Calu3 (cell line): ENCODE results near the gene GDPD1. TPM values are rescaled to one million over a fixed set of nuclear protein-coding genes. Genes with fewer than 3 reads are reported as not detected.

Experiments
- BruUV-seq: library from RNA; stranded (reverse); fragments of 400-500 nt; replicated peaks from 2 replicates; lab custom pipeline; 2021; lab: Mats Ljungman, UMichigan
- CTCF ChIA-PET: fragments of 300-600 bp; sonication (Branson Sonifier 250); formaldehyde crosslinking; loops from one replicate; lab custom pipeline; 2022; ENCODE audit warnings: antibody characterized with exemption; lab: Charles Lee
- DNase-seq: peaks from one replicate; pipeline ENCODE4 v3.0.0; 2022
- H3K27ac Mint-ChIP-seq: one replicate; pipeline ENCODE4 v1.8.0; 2022; ENCODE audit warnings: mixed read lengths; ENCODE audit not compliant: unreplicated experiment
- H3K27me3 Mint-ChIP-seq: one replicate; pipeline ENCODE4 v1.8.0; 2022; ENCODE audit warnings: mixed read lengths; ENCODE audit not compliant: unreplicated experiment
- H3K36me3 Mint-ChIP-seq: one replicate; pipeline ENCODE4 v1.8.0; 2022; ENCODE audit warnings: mild to moderate bottlenecking, moderate library complexity, mixed read lengths; ENCODE audit not compliant: insufficient read depth, unreplicated experiment
- H3K4me1 Mint-ChIP-seq: one replicate; pipeline ENCODE4 v1.8.0; 2022; ENCODE audit warnings: mild to moderate bottlenecking, low read depth, mixed read lengths; ENCODE audit not compliant: unreplicated experiment
- H3K4me3 Mint-ChIP-seq: one replicate; pipeline ENCODE4 v1.8.0; 2022; ENCODE audit warnings: mild to moderate bottlenecking, low read depth, moderate library complexity, mixed read lengths; ENCODE audit not compliant: unreplicated experiment
- H3K9me3 Mint-ChIP-seq: one replicate; pipeline ENCODE4 v1.8.0; 2022; ENCODE audit warnings: low read depth, mixed read lengths; ENCODE audit not compliant: unreplicated experiment
- intact Hi-C: fragments of 100-400 bp; cut with micrococcal nuclease; formaldehyde crosslinking; loops from one replicate; pipeline ENCODE4 v1.10.0; 2022; ENCODE audit not compliant: unreplicated experiment
- total RNA-seq: library from RNA; stranded (reverse); gene quantifications from 2 replicates; pipeline ENCODE4 v1.2.3, GENCODE V29; 2022
- TF ChIP-seq, protein P1 (sequence below): fragments of 200-600 bp; IDR thresholded peaks from one replicate; pipeline ENCODE4 v1.8.0; 2022; ENCODE audit warnings: antibody characterized with exemption; ENCODE audit not compliant: unreplicated experiment

The GDPD1 gene
- total RNA-seq, 1 experiment from 2014 or later, result 2.6 TPM

GRCh38 chr17:59278406-59278805 lies 58.1 kb downstream of the GDPD1 start:
- Mint-ChIP-seq H3K36me3 (no peaks in the 10 kb centered on the region), H3K27ac (no peak overlapping the region)
- CTCF ChIA-PET, result no interaction called here

GRCh38 chr17:59284317-59284716 lies 64.0 kb downstream of the GDPD1 start:
- Mint-ChIP-seq H3K9me3 (no peaks in the 10 kb centered on the region), H3K4me3 (no peak overlapping the region), H3K27me3 (no peaks in the 10 kb centered on the region)

More at GRCh38 chr17:59278406-59278805, 58.1 kb downstream of the GDPD1 start:
- intact Hi-C loops, result no loop called here
- no peaks in the 10 kb centered on the region for H3K9me3 Mint-ChIP-seq
- TF ChIP-seq, protein P1, sequence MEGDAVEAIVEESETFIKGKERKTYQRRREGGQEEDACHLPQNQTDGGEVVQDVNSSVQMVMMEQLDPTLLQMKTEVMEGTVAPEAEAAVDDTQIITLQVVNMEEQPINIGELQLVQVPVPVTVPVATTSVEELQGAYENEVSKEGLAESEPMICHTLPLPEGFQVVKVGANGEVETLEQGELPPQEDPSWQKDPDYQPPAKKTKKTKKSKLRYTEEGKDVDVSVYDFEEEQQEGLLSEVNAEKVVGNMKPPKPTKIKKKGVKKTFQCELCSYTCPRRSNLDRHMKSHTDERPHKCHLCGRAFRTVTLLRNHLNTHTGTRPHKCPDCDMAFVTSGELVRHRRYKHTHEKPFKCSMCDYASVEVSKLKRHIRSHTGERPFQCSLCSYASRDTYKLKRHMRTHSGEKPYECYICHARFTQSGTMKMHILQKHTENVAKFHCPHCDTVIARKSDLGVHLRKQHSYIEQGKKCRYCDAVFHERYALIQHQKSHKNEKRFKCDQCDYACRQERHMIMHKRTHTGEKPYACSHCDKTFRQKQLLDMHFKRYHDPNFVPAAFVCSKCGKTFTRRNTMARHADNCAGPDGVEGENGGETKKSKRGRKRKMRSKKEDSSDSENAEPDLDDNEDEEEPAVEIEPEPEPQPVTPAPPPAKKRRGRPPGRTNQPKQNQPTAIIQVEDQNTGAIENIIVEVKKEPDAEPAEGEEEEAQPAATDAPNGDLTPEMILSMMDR, result no peak
- no peak for DNase-seq
- H3K27me3 Mint-ChIP-seq, result no peaks in the 10 kb centered on the region
- no peak overlapping the region for H3K4me3 Mint-ChIP-seq
- no TSS peak for BruUV-seq
- H3K4me1 Mint-ChIP-seq, result no peaks in the 10 kb centered on the region

DNA sequence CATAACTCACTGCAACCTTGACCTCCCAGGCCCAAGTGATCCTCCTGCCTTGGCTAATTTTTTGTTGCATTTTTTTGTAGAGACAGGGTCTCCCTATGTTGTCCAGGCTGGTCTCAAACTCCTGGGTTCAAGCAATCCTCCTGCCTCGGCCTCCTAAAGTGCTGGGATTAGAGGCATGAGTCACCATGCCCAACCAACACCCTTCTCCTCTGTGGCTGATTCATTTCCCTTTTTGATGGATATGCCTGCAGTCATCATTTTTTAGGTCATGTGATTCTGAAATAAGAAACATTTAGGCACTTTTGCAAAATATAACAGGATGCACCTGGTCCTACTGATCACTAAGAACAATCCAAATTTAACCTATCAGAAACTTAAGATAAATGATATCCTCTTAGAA lies 67.1 kb downstream of the GDPD1 start:
- Mint-ChIP-seq H3K27me3 (no peaks in the 10 kb centered on the region), H3K27ac (no peak overlapping the region), H3K4me1 (peaks cover 10% of the 10 kb centered on the region), H3K9me3 (no peaks in the 10 kb centered on the region), H3K36me3 (no peaks in the 10 kb centered on the region), H3K4me3 (no peak overlapping the region)
- CTCF ChIA-PET, result no interaction called here
- BruUV-seq, result no TSS peak
- intact Hi-C loops, result no loop called here
- DNase-seq, result no peak
- TF ChIP-seq, protein P1, result no peak

More at GRCh38 chr17:59284317-59284716, 64.0 kb downstream of the GDPD1 start:
- CTCF ChIA-PET, result no interaction called here
- Mint-ChIP-seq H3K27ac (no peak overlapping the region), H3K36me3 (no peaks in the 10 kb centered on the region), H3K4me1 (no peaks in the 10 kb centered on the region)
- no peak for DNase-seq
- intact Hi-C loops, result no loop called here
- TF ChIP-seq, protein P1, result no peak
- BruUV-seq, result no TSS peak

- CTCF ChIA-PET, result interaction anchor here (0.7 kb wide), 1 partner anchor 18 kb away, joined by 3 read pairs; no protein-coding TSS in a partner anchor
- intact Hi-C loops, result no loop called here
- Mint-ChIP-seq H3K27me3 (no peaks in the 10 kb centered on the region), H3K4me1 (peaks cover 10% of the 10 kb centered on the region), H3K27ac (no peak overlapping the region), H3K36me3 (no peaks in the 10 kb centered on the region), H3K4me3 (no peak overlapping the region), H3K9me3 (no peaks in the 10 kb centered on the region)
- no peak for DNase-seq
- TF ChIP-seq, protein P1, result no peak
- no TSS peak for BruUV-seq
Measured at GRCh38 chr17:59287891-59288290, 67.6 kb downstream of the GDPD1 start.
